Measurements from ENCODE around the gene HFE. TPM values are rescaled to one million over a fixed set of nuclear protein-coding genes. Genes with fewer than 3 reads are reported as not detected.
A peak's percentile ranks its signal among the peaks of the same experiment; 100 is the strongest.

Gene HFE
- total and polyA plus RNA-seq, 5 donors: 4.3 to 13.2 (median 7.4) TPM

- H3K4me1 ChIP-seq (ENCODE audit: control insufficient read depth, insufficient read depth, low read length): no peaks in the 10 kb centered on the region
- H3K4me3 ChIP-seq (ENCODE audit: low read length): peak overlapping the region; percentile 61
- H3K27me3 ChIP-seq (ENCODE audit: control insufficient read depth, insufficient read depth): no peaks in the 10 kb centered on the region
- no peaks in the 10 kb centered on the region for H3K9me3 ChIP-seq (ENCODE audit: control insufficient read depth, low read length)
- ATAC-seq (no peak), DNase-seq (peak in 1 of 3 donors; percentile 66)
- peak overlapping the region; percentile 97 for H3K27ac ChIP-seq (ENCODE audit: low read length)
- WGBS: under 1% methylated on average over 22 of the region's 22 CpGs
- intact Hi-C loops (cut with DNase I): loop anchor here in 3 of 4 donors (2.0 to 10.0 kb wide), 3 partner anchors 32 to 70 kb away; a partner anchor contains a TSS
Measured at GRCh38 chr6:26124781-26125685, 37.8 kb downstream of the HFE start.

- 8% methylated on average over 8 of the region's 8 CpGs for WGBS
- no peak for ATAC-seq
- DNase-seq: no peak
- Histone ChIP-seq H3K27ac (ENCODE audit: low read length) (peak overlapping the region; percentile 97), H3K4me3 (ENCODE audit: low read length) (peak overlapping the region; percentile 61), H3K27me3 (ENCODE audit: control insufficient read depth, insufficient read depth) (no peaks in the 10 kb centered on the region), H3K4me1 (ENCODE audit: control insufficient read depth, insufficient read depth, low read length) (no peaks in the 10 kb centered on the region), H3K9me3 (ENCODE audit: control insufficient read depth, low read length) (no peaks in the 10 kb centered on the region)
- intact Hi-C loops (cut with DNase I): loop anchor here in 1 of 4 donors (10.0 kb wide), 1 partner anchor 68 kb away; a partner anchor contains a TSS
Measured at GRCh38 chr6:26126394-26127235, 39.4 kb downstream of the HFE start.

DNA sequence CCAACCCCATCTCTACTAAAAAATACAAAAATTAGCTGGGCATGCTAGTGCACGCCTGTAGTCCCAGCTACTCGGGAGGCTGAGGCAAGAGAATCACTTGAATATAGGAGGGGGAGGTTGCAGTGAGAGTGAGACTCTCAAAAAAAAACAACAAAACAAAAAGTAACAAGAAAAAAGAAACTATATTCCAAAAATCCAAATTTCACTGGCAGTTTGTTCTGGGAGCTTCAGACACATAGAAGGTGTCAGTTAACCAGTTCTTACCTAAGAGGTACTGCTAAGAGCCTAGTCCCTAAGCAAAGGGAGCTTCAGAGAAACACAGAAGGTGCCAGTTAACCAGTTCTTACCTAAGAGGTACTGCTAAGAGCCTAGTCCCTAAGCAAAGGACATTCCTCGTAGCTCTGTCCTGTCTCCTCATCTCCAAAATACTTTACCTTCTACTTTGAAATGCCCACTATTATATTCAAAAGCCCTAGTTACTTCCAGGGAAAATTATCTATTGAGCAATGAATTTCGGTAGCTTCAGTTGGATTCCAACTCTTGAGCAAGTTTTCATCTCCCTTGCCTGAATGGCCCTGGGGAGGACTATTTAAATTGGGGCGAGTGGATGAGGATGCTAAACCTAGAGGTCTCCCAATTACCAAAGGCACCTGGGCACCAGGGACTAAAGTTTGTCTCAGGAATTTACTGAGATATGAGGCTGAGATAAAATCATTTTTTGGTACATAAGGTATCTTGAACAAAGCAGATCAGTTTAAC, 41.0 kb downstream of the HFE start:
- Histone ChIP-seq H3K9me3 (ENCODE audit: control insufficient read depth, low read length) (no peaks in the 10 kb centered on the region), H3K4me3 (ENCODE audit: low read length) (no peak overlapping the region), H3K27me3 (ENCODE audit: control insufficient read depth, insufficient read depth) (no peaks in the 10 kb centered on the region), H3K4me1 (ENCODE audit: control insufficient read depth, insufficient read depth, low read length) (no peaks in the 10 kb centered on the region), H3K27ac (ENCODE audit: low read length) (no peak overlapping the region)
- intact Hi-C loops (cut with DNase I): loop anchor here in 1 of 4 donors (10.0 kb wide), 1 partner anchor 67 kb away; a partner anchor contains a TSS
- DNase-seq: no peak
- ATAC-seq: no peak
- 81% methylated on average over 5 of the region's 5 CpGs for WGBS

DNA sequence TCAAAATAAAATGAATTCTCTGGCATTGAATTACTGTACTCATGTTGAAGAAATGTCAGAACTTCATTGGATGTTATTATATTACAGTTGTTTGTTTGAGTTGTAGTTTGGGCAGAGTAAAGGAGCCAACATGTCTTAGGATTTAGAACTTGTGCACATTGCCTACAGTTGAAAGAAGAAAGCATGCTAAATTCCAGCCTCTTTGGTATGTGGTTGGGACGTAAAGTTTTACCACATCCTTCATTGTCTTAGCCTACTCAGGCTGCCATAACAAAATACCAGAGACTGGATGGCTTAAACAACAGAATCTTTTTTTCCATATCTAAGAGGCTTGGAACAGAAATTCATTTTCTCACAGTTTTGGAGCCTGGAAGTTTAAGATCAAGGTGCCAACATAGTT, 42.4 kb downstream of the HFE start:
- no peaks in the 10 kb centered on the region for H3K9me3 ChIP-seq (ENCODE audit: control insufficient read depth, low read length)
- H3K4me1 ChIP-seq (ENCODE audit: control insufficient read depth, insufficient read depth, low read length): peaks cover under 1% of the 10 kb centered on the region
- 91% methylated on average over 1 of the region's 1 CpG for WGBS
- DNase-seq: no peak
- no peak overlapping the region for H3K4me3 ChIP-seq (ENCODE audit: low read length)
- intact Hi-C loops (cut with DNase I): loop anchor here in 1 of 4 donors (10.0 kb wide), 1 partner anchor 65 kb away; a partner anchor contains a TSS
- no peak for ATAC-seq
- no peaks in the 10 kb centered on the region for H3K27me3 ChIP-seq (ENCODE audit: control insufficient read depth, insufficient read depth)
- no peak overlapping the region for H3K27ac ChIP-seq (ENCODE audit: low read length)

GRCh38 chr6:26130581-26131249, 43.5 kb downstream of the HFE start:
- Histone ChIP-seq H3K4me1 (ENCODE audit: control insufficient read depth, insufficient read depth, low read length) (peaks cover 2% of the 10 kb centered on the region), H3K4me3 (ENCODE audit: low read length) (no peak overlapping the region), H3K9me3 (ENCODE audit: control insufficient read depth, low read length) (no peaks in the 10 kb centered on the region), H3K27ac (ENCODE audit: low read length) (no peak overlapping the region), H3K27me3 (ENCODE audit: control insufficient read depth, insufficient read depth) (no peaks in the 10 kb centered on the region)
- DNase-seq: no peak
- intact Hi-C loops (cut with DNase I): no loop called here
- WGBS: 95% methylated on average over 6 of the region's 6 CpGs
- no peak for ATAC-seq

- no peak for ATAC-seq
- H3K4me1 ChIP-seq (ENCODE audit: control insufficient read depth, insufficient read depth, low read length): peaks cover 2% of the 10 kb centered on the region
- intact Hi-C loops (cut with DNase I): no loop called here
Measured at GRCh38 chr6:26131618-26132017, 44.4 kb downstream of the HFE start.

GRCh38 chr6:26133730-26134129, 46.5 kb downstream of the HFE start:
- Histone ChIP-seq H3K27me3 (ENCODE audit: control insufficient read depth, insufficient read depth) (no peaks in the 10 kb centered on the region), H3K27ac (ENCODE audit: low read length) (no peak overlapping the region), H3K4me1 (ENCODE audit: control insufficient read depth, insufficient read depth, low read length) (peaks cover 2% of the 10 kb centered on the region), H3K9me3 (ENCODE audit: control insufficient read depth, low read length) (no peaks in the 10 kb centered on the region), H3K4me3 (ENCODE audit: low read length) (no peak overlapping the region)
- intact Hi-C loops (cut with DNase I): no loop called here
- WGBS: 92% methylated on average over 2 of the region's 2 CpGs
- ATAC-seq (no peak), DNase-seq (no peak)

More at GRCh38 chr6:26131618-26132017, 44.4 kb downstream of the HFE start:
- H3K27ac ChIP-seq (ENCODE audit: low read length): no peak overlapping the region
- no peaks in the 10 kb centered on the region for H3K9me3 ChIP-seq (ENCODE audit: control insufficient read depth, low read length)
- no peak for DNase-seq
- WGBS: 79% methylated on average over 3 of the region's 3 CpGs
- H3K27me3 ChIP-seq (ENCODE audit: control insufficient read depth, insufficient read depth): no peaks in the 10 kb centered on the region
- no peak overlapping the region for H3K4me3 ChIP-seq (ENCODE audit: low read length)

GRCh38 chr6:26136321-26136720, 49.1 kb downstream of the HFE start:
- DNase-seq: no peak
- ATAC-seq: no peak
- intact Hi-C loops (cut with DNase I): no loop called here
- H3K27me3 ChIP-seq (ENCODE audit: control insufficient read depth, insufficient read depth): no peaks in the 10 kb centered on the region
- no peaks in the 10 kb centered on the region for H3K9me3 ChIP-seq (ENCODE audit: control insufficient read depth, low read length)
- peaks cover 2% of the 10 kb centered on the region for H3K4me1 ChIP-seq (ENCODE audit: control insufficient read depth, insufficient read depth, low read length)
- H3K4me3 ChIP-seq (ENCODE audit: low read length): no peak overlapping the region
- no peak overlapping the region for H3K27ac ChIP-seq (ENCODE audit: low read length)

GRCh38 chr6:26140254-26140966, 53.2 kb downstream of the HFE start:
- Histone ChIP-seq H3K4me1 (ENCODE audit: control insufficient read depth, insufficient read depth, low read length) (peaks cover 2% of the 10 kb centered on the region), H3K27ac (ENCODE audit: low read length) (no peak overlapping the region), H3K27me3 (ENCODE audit: control insufficient read depth, insufficient read depth) (no peaks in the 10 kb centered on the region), H3K4me3 (ENCODE audit: low read length) (no peak overlapping the region), H3K9me3 (ENCODE audit: control insufficient read depth, low read length) (no peaks in the 10 kb centered on the region)
- ATAC-seq (no peak), DNase-seq (no peak)
- intact Hi-C loops (cut with DNase I): no loop called here
- WGBS: 94% methylated on average over 4 of the region's 4 CpGs

GRCh38 chr6:26140967-26141294, 53.7 kb downstream of the HFE start:
- Histone ChIP-seq H3K27me3 (ENCODE audit: control insufficient read depth, insufficient read depth) (no peaks in the 10 kb centered on the region), H3K4me1 (ENCODE audit: control insufficient read depth, insufficient read depth, low read length) (peaks cover 2% of the 10 kb centered on the region), H3K27ac (ENCODE audit: low read length) (no peak overlapping the region), H3K9me3 (ENCODE audit: control insufficient read depth, low read length) (no peaks in the 10 kb centered on the region), H3K4me3 (ENCODE audit: low read length) (no peak overlapping the region)
- intact Hi-C loops (cut with DNase I): no loop called here
- ATAC-seq (no peak), DNase-seq (no peak)
- WGBS: 90% methylated on average over 3 of the region's 3 CpGs

Data from right cardiac atrium (tissue), 5 donors.